Measurements from ENCODE around the gene IFITM1.
"Not testable (repeated sequence)": the region's sequence is repeated elsewhere in the genome, so short reads cannot be mapped to it uniquely, and the experiment has no call there.

The IFITM1 gene

DNA sequence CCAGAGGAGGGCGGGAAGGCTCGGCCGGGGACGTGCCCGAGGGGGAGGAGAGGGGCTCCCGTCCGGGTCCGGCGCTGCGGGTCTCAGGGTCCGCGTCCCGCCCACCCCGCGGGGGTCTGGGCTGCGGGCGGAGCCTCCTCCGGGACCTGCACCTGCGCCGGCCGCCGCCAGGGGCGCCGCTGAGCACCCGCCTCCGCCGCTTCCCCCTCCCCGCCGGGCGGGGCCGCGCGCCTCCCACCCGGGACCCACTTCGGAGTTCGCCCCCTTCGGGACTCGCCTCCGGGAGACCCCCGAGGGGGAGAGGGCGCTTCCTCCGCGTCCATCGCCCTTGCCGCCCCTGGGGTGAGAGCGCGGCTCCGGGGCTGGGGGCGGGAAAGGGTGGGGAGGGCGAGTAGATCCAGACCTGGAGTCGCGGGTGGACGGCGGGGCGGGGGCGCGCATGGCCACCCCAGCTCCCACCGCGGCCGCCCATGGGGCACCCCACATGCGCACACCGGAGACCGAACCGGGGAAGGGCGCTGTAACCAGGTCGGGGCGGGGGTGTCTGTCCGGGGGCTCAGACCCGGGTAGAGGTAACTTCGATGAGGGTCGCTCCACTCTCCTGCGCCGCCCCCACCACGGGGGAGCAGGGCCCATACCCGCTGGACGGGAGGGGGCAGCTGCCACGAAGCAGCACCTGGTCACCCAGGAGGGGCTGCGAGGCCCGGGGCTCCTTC lies 4.7 kb downstream of the IFITM1 start:
- not testable (repeated sequence) for H3K9ac ChIP-seq (ENCODE audit: low read length); H3K27ac ChIP-seq (ENCODE audit: low read length)
- H3K4me3 ChIP-seq (ENCODE audit: low read length) = peak overlapping the region; percentile 21

DNA sequence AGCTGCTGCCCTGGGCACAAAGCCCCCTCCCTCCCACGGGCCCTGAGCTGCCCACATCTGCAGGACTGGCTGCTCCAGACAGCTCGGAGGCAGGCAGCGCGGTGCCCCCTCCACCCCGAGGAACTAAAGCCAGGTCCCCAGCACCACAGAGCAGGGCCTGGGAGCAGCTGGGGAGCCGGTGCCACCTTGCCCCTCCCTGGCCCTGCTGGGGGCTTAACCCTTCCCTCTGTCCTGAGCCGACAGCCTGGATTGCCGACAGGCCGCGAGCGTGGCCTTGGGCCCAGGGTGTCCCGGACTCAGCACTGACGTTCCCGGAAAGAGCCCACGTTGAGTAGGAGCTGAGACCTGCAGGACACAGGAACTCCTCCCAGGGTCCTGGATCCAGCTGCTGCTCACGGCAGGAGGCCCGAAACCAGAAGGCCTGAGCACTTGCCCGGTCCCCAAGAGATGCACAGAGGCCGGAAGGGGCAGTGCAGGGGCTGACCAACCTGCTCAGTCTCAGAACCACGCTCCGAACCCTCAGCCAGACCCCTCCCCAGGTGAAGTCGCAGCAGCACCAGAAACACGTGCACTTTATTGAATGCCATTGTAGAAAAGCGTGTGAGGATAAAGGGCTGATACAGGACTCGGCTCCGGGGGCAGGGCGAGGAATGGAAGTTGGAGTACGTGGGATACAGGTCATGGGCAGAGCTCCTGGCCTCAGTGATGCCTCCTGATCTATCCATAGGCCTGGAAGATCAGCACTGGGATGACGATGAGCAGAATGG lies 5.5 kb downstream of the IFITM1 start:
- peaks cover 18% of the 10 kb centered on the region for H3K4me1 ChIP-seq (ENCODE audit: control insufficient read depth, low read depth, low read length)
- H3K9ac ChIP-seq (ENCODE audit: low read length); H3K27ac ChIP-seq (ENCODE audit: low read length): not testable (repeated sequence)

More for the DNA sequence above, 4.7 kb downstream of the IFITM1 start:
- not testable (repeated sequence) for H3K9me3 ChIP-seq (ENCODE audit: control insufficient read depth, low read depth, low read length); H3K36me3 ChIP-seq (ENCODE audit: control insufficient read depth, low read depth, low read length)
- peaks cover 24% of the 10 kb centered on the region for H3K4me1 ChIP-seq (ENCODE audit: control insufficient read depth, low read depth, low read length)
- peaks cover 29% of the 10 kb centered on the region for H3K27me3 ChIP-seq (ENCODE audit: control insufficient read depth, insufficient read depth, low read length)

GRCh38 chr11:319888-320273 lies 6.0 kb downstream of the IFITM1 start:
- not testable (repeated sequence) for H3K27ac ChIP-seq (ENCODE audit: low read length); H3K9ac ChIP-seq (ENCODE audit: low read length); H3K36me3 ChIP-seq (ENCODE audit: control insufficient read depth, low read depth, low read length); H3K9me3 ChIP-seq (ENCODE audit: control insufficient read depth, low read depth, low read length)
- Histone ChIP-seq H3K27me3 (ENCODE audit: control insufficient read depth, insufficient read depth, low read length) (peaks cover 28% of the 10 kb centered on the region), H3K4me3 (ENCODE audit: low read length) (peak overlapping the region; percentile 82), H3K4me1 (ENCODE audit: control insufficient read depth, low read depth, low read length) (peaks cover 20% of the 10 kb centered on the region)

More for the DNA sequence above, 5.5 kb downstream of the IFITM1 start:
- Histone ChIP-seq H3K27me3 (ENCODE audit: control insufficient read depth, insufficient read depth, low read length) (peaks cover 29% of the 10 kb centered on the region), H3K4me3 (ENCODE audit: low read length) (peak overlapping the region; percentile 82)
- not testable (repeated sequence) for H3K36me3 ChIP-seq (ENCODE audit: control insufficient read depth, low read depth, low read length); H3K9me3 ChIP-seq (ENCODE audit: control insufficient read depth, low read depth, low read length)

- H3K9me3 ChIP-seq (ENCODE audit: control insufficient read depth, low read depth, low read length) = no peaks in the 10 kb centered on the region
- no peak overlapping the region for H3K9ac ChIP-seq (ENCODE audit: low read length)
- H3K27me3 ChIP-seq (ENCODE audit: control insufficient read depth, insufficient read depth, low read length) = no peaks in the 10 kb centered on the region
- peaks cover 6% of the 10 kb centered on the region for H3K4me1 ChIP-seq (ENCODE audit: control insufficient read depth, low read depth, low read length)
- no peak overlapping the region for H3K4me3 ChIP-seq (ENCODE audit: low read length)
- H3K36me3 ChIP-seq (ENCODE audit: control insufficient read depth, low read depth, low read length) = no peaks in the 10 kb centered on the region
- no peak overlapping the region for H3K27ac ChIP-seq (ENCODE audit: low read length)
Measured at GRCh38 chr11:324156-324555, 10.3 kb downstream of the IFITM1 start.

DNA sequence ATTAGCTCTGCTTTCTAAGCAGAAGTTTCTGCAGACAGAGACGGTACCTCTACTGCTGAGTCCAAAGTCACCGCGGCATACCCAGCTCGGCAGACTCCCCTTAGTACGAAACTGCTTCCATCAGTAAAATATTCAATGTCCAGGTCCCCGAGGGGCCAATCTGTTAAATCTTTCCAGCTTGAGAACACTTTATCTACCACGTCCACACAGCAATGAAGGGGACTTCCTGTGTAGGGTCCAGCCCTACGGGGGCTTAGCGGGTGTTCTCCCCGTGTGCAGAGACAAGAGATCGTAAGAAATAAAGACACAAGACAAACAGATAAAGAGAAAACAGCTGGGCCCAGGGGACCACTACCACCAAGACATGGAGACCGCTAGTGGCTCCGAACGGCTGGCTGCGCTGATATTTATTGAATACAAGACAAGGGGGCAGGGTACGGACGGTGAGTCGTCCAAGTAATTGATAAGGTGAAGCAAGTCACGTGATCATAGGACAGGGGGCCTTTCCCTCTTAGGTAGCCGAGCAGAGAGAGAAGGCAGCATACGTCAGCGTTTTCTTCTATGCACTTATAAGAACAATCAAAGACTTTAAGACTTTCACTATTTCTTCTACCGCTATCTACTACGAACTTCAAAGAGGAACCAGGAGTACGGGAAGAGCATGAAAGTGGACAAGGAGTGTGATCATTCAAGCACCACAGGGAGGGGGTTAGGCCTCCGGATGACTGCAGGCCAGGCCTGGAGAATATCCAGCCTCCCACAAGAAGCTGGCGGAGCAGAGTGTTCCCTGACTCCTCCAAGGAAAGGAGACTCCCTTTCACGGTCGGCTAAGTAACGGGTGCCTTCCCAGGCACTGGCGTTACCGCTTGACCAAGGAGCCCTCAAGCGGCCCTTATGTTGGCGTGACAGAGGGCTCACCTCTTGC lies 11.0 kb downstream of the IFITM1 start:
- not testable (repeated sequence) for H3K4me3 ChIP-seq (ENCODE audit: low read length); H3K9me3 ChIP-seq (ENCODE audit: control insufficient read depth, low read depth, low read length); H3K36me3 ChIP-seq (ENCODE audit: control insufficient read depth, low read depth, low read length); H3K27ac ChIP-seq (ENCODE audit: low read length); H3K27me3 ChIP-seq (ENCODE audit: control insufficient read depth, insufficient read depth, low read length); H3K4me1 ChIP-seq (ENCODE audit: control insufficient read depth, low read depth, low read length); H3K9ac ChIP-seq (ENCODE audit: low read length)

- Histone ChIP-seq H3K27ac (ENCODE audit: low read length) (no peak overlapping the region), H3K27me3 (ENCODE audit: control insufficient read depth, insufficient read depth, low read length) (no peaks in the 10 kb centered on the region), H3K4me1 (ENCODE audit: control insufficient read depth, low read depth, low read length) (peaks cover 4% of the 10 kb centered on the region), H3K9me3 (ENCODE audit: control insufficient read depth, low read depth, low read length) (no peaks in the 10 kb centered on the region), H3K36me3 (ENCODE audit: control insufficient read depth, low read depth, low read length) (no peaks in the 10 kb centered on the region), H3K9ac (ENCODE audit: low read length) (no peak overlapping the region), H3K4me3 (ENCODE audit: low read length) (no peak overlapping the region)
Measured at GRCh38 chr11:325796-326591, 12.2 kb downstream of the IFITM1 start.

GRCh38 chr11:326592-326841 lies 12.7 kb downstream of the IFITM1 start:
- no peak overlapping the region for H3K9ac ChIP-seq (ENCODE audit: low read length)
- H3K27me3 ChIP-seq (ENCODE audit: control insufficient read depth, insufficient read depth, low read length) = no peaks in the 10 kb centered on the region
- H3K4me1 ChIP-seq (ENCODE audit: control insufficient read depth, low read depth, low read length) = peaks cover 3% of the 10 kb centered on the region
- H3K4me3 ChIP-seq (ENCODE audit: low read length) = no peak overlapping the region
- H3K27ac ChIP-seq (ENCODE audit: low read length) = no peak overlapping the region
- H3K9me3 ChIP-seq (ENCODE audit: control insufficient read depth, low read depth, low read length) = no peaks in the 10 kb centered on the region
- H3K36me3 ChIP-seq (ENCODE audit: control insufficient read depth, low read depth, low read length) = no peaks in the 10 kb centered on the region

- H3K27me3 ChIP-seq (ENCODE audit: control insufficient read depth, insufficient read depth, low read length) = no peaks in the 10 kb centered on the region
- H3K4me1 ChIP-seq (ENCODE audit: control insufficient read depth, low read depth, low read length) = peaks cover 3% of the 10 kb centered on the region
- H3K36me3 ChIP-seq (ENCODE audit: control insufficient read depth, low read depth, low read length) = no peaks in the 10 kb centered on the region
- H3K9me3 ChIP-seq (ENCODE audit: control insufficient read depth, low read depth, low read length) = no peaks in the 10 kb centered on the region
- H3K27ac ChIP-seq (ENCODE audit: low read length) = no peak overlapping the region
- no peak overlapping the region for H3K4me3 ChIP-seq (ENCODE audit: low read length)
- no peak overlapping the region for H3K9ac ChIP-seq (ENCODE audit: low read length)
Measured at GRCh38 chr11:326842-327580, 13.2 kb downstream of the IFITM1 start.

- H3K36me3 ChIP-seq (ENCODE audit: control insufficient read depth, low read depth, low read length) = no peaks in the 10 kb centered on the region
- no peak overlapping the region for H3K27ac ChIP-seq (ENCODE audit: low read length)
- no peaks in the 10 kb centered on the region for H3K27me3 ChIP-seq (ENCODE audit: control insufficient read depth, insufficient read depth, low read length)
- H3K9ac ChIP-seq (ENCODE audit: low read length) = no peak overlapping the region
- no peaks in the 10 kb centered on the region for H3K9me3 ChIP-seq (ENCODE audit: control insufficient read depth, low read depth, low read length)
- no peak overlapping the region for H3K4me3 ChIP-seq (ENCODE audit: low read length)
- peaks cover 3% of the 10 kb centered on the region for H3K4me1 ChIP-seq (ENCODE audit: control insufficient read depth, low read depth, low read length)
Measured at GRCh38 chr11:327581-327923, 13.7 kb downstream of the IFITM1 start.

- Histone ChIP-seq H3K9ac (ENCODE audit: low read length) (no peak overlapping the region), H3K36me3 (ENCODE audit: control insufficient read depth, low read depth, low read length) (no peaks in the 10 kb centered on the region), H3K9me3 (ENCODE audit: control insufficient read depth, low read depth, low read length) (peaks cover 2% of the 10 kb centered on the region), H3K27me3 (ENCODE audit: control insufficient read depth, insufficient read depth, low read length) (no peaks in the 10 kb centered on the region), H3K4me3 (ENCODE audit: low read length) (no peak overlapping the region), H3K27ac (ENCODE audit: low read length) (no peak overlapping the region), H3K4me1 (ENCODE audit: control insufficient read depth, low read depth, low read length) (peaks cover 3% of the 10 kb centered on the region)
Measured at GRCh38 chr11:328012-328411, 14.2 kb downstream of the IFITM1 start.

Data from iPS-18a (cell line).